SK-N-SH treated with all-trans-retinoic acid at 6 μM for 48 hours (cell line): ENCODE data around the gene TAS2R60.

Experiments used
- ATAC-seq: fragments of 200-7000 bp; cut with Tn5 transposase; 3 replicates; pipeline ENCODE4 v1.9.1; 2020; ENCODE audit warnings: mild to moderate bottlenecking, moderate library complexity
- ARNTL ChIP-seq: fragments of 450-650 bp; formaldehyde crosslinking; IDR thresholded peaks from 2 replicates; pipeline ENCODE4 v1.5.0; 2020; ENCODE audit warnings: low read depth, mild to moderate bottlenecking, moderate library complexity, borderline replicate concordance
- BACH2 ChIP-seq: fragments of 250-450 bp; sonication (Bioruptor Pico); IDR thresholded peaks from 2 replicates; pipeline ENCODE4 v1.9.0; 2021; ENCODE audit warnings: mild to moderate bottlenecking, borderline replicate concordance
- CSDC2 ChIP-seq: fragments of 250-450 bp; sonication (Bioruptor Pico); IDR thresholded peaks from 2 replicates; pipeline ENCODE4 v1.5.0; 2020; ENCODE audit warnings: mild to moderate bottlenecking, moderate library complexity
- ESRRG ChIP-seq: fragments of 250-450 bp; sonication (Bioruptor Pico); IDR thresholded peaks from 2 replicates; pipeline ENCODE4 v1.6.1; 2021; ENCODE audit warnings: mild to moderate bottlenecking
- GLIS3 ChIP-seq: fragments of 250-450 bp; sonication (Bioruptor Pico); IDR thresholded peaks from 2 replicates; pipeline ENCODE4 v1.5.0; 2020; ENCODE audit warnings: mild to moderate bottlenecking, moderate library complexity
- ISL1 ChIP-seq: fragments of 250-450 bp; sonication (Bioruptor Pico); IDR thresholded peaks from 2 replicates; pipeline ENCODE4 v2.1.2; 2022; ENCODE audit warnings: mild to moderate bottlenecking, moderate library complexity
- OSR1 ChIP-seq: fragments of 250-450 bp; sonication (Bioruptor Pico); IDR thresholded peaks from 2 replicates; pipeline ENCODE4 v1.8.0; 2022; ENCODE audit warnings: moderate library complexity, mild to moderate bottlenecking, inconsistent platforms
- PPARA ChIP-seq: fragments of 250-450 bp; sonication (Bioruptor Pico); IDR thresholded peaks from 2 replicates; pipeline ENCODE4 v1.5.0; 2020; ENCODE audit warnings: mild to moderate bottlenecking, borderline replicate concordance
- RARB ChIP-seq: fragments of 250-450 bp; sonication (Bioruptor Pico); IDR thresholded peaks from 2 replicates; pipeline ENCODE4 v1.8.0; 2021; ENCODE audit warnings: mild to moderate bottlenecking, moderate library complexity
- SNAI2 ChIP-seq: fragments of 250-450 bp; sonication (Bioruptor Pico); IDR thresholded peaks from 2 replicates; pipeline ENCODE4 v1.5.0; 2020; ENCODE audit warnings: mild to moderate bottlenecking, moderate library complexity
- TCF4 ChIP-seq: fragments of 250-450 bp; sonication (Bioruptor Pico); IDR thresholded peaks from 2 replicates; pipeline ENCODE4 v1.8.0; 2021; ENCODE audit warnings: mild to moderate bottlenecking, moderate library complexity, borderline replicate concordance
- TOX ChIP-seq: fragments of 250-450 bp; sonication (Bioruptor Pico); IDR thresholded peaks from 2 replicates; pipeline ENCODE4 v1.8.0; 2021; ENCODE audit warnings: mild to moderate bottlenecking, moderate library complexity, borderline replicate concordance
- ZC3H10 ChIP-seq: fragments of 250-450 bp; sonication (Bioruptor Pico); IDR thresholded peaks from 2 replicates; pipeline ENCODE4 v1.5.1; 2021; ENCODE audit warnings: mild to moderate bottlenecking, moderate library complexity
- ZFP3 ChIP-seq: fragments of 250-450 bp; sonication (Bioruptor Pico); IDR thresholded peaks from 2 replicates; pipeline ENCODE4 v1.5.0; 2020; ENCODE audit warnings: mild to moderate bottlenecking, moderate library complexity
- ZFP30 ChIP-seq: fragments of 450-650 bp; formaldehyde crosslinking; IDR thresholded peaks from 2 replicates; pipeline ENCODE4 v1.5.0; 2022; ENCODE audit warnings: mild to moderate bottlenecking, moderate library complexity
- ZNF565 ChIP-seq: fragments of 450-650 bp; formaldehyde crosslinking; conservative IDR thresholded peaks from 2 replicates; pipeline ENCODE4 v1.5.0; 2020; ENCODE audit warnings: low read depth, mild to moderate bottlenecking, moderate library complexity
- ZNF70 ChIP-seq: fragments of 450-650 bp; formaldehyde crosslinking; IDR thresholded peaks from 2 replicates; pipeline ENCODE4 v1.5.0; 2020; ENCODE audit warnings: mild to moderate bottlenecking, moderate library complexity
- ZNF8 ChIP-seq: fragments of 450-650 bp; formaldehyde crosslinking; IDR thresholded peaks from 2 replicates; pipeline ENCODE4 v1.5.0; 2020; ENCODE audit warnings: mild to moderate bottlenecking, moderate library complexity
- TF ChIP-seq, protein P1 (sequence below): fragments of 250-450 bp; sonication (Bioruptor Pico); IDR thresholded peaks from 2 replicates; pipeline ENCODE4 v1.8.0; 2020; ENCODE audit warnings: mild to moderate bottlenecking, moderate library complexity, borderline replicate concordance
- TF ChIP-seq, protein P2 (sequence below): fragments of 250-450 bp; sonication (Bioruptor Pico); IDR thresholded peaks from 2 replicates; pipeline ENCODE4 v1.8.0; 2021; ENCODE audit warnings: low read depth, mild to moderate bottlenecking, moderate library complexity, borderline replicate concordance
- TF ChIP-seq, protein P3 (sequence below): fragments of 250-450 bp; sonication (Bioruptor Pico); IDR thresholded peaks from 2 replicates; pipeline ENCODE4 v1.5.0; 2020; ENCODE audit warnings: mild to moderate bottlenecking, moderate library complexity
- TF ChIP-seq, protein P4 (sequence below): fragments of 250-450 bp; sonication (Bioruptor Pico); IDR thresholded peaks from 2 replicates; pipeline ENCODE4 v1.5.1; 2021; ENCODE audit warnings: mild to moderate bottlenecking, moderate library complexity
- TF ChIP-seq, protein P5 (sequence below): fragments of 250-450 bp; sonication (Bioruptor Pico); IDR thresholded peaks from 2 replicates; pipeline ENCODE4 v1.5.1; 2020; ENCODE audit warnings: low read depth, mild to moderate bottlenecking, moderate library complexity

The TAS2R60 gene

DNA sequence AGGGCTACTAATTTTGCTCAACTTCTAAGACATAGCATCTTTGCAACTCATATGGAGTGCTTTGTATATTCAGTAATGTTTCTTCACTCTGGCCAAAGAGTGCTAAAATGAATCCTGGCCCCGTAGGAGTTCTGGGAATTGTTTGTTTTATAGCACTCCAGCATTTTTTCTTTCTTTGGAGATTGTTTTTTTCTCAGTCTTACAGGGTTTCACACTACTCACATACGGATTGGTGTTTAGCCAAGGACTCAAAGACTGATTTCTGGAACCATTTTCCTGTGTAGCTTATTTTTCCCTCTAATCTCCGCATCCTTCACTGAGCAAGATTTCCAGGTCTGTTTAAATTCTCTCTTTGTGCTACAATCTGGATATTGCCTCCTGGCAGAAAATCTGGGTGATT, 40.9 kb downstream of the TAS2R60 start:
- no peak for TF ChIP-seq GLIS3 (CRISPR knock-in tag)
- TF ChIP-seq BACH2 (CRISPR knock-in tag) = no peak
- no peak for TF ChIP-seq TCF4 (CRISPR knock-in tag)
- TF ChIP-seq ESRRG = no peak
- TF ChIP-seq ISL1 (CRISPR knock-in tag) = no peak
- TF ChIP-seq ZFP3 (CRISPR knock-in tag) = no peak
- TF ChIP-seq OSR1 (CRISPR knock-in tag) = no peak
- no peak for TF ChIP-seq ZFP30 (CRISPR knock-in tag)
- TF ChIP-seq, protein P1, sequence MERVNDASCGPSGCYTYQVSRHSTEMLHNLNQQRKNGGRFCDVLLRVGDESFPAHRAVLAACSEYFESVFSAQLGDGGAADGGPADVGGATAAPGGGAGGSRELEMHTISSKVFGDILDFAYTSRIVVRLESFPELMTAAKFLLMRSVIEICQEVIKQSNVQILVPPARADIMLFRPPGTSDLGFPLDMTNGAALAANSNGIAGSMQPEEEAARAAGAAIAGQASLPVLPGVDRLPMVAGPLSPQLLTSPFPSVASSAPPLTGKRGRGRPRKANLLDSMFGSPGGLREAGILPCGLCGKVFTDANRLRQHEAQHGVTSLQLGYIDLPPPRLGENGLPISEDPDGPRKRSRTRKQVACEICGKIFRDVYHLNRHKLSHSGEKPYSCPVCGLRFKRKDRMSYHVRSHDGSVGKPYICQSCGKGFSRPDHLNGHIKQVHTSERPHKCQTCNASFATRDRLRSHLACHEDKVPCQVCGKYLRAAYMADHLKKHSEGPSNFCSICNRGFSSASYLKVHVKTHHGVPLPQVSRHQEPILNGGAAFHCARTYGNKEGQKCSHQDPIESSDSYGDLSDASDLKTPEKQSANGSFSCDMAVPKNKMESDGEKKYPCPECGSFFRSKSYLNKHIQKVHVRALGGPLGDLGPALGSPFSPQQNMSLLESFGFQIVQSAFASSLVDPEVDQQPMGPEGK (CRISPR knock-in tag) = no peak
- TF ChIP-seq ARNTL (CRISPR knock-in tag) = no peak
- TF ChIP-seq ZC3H10 (CRISPR knock-in tag) = no peak
- TF ChIP-seq, protein P2, sequence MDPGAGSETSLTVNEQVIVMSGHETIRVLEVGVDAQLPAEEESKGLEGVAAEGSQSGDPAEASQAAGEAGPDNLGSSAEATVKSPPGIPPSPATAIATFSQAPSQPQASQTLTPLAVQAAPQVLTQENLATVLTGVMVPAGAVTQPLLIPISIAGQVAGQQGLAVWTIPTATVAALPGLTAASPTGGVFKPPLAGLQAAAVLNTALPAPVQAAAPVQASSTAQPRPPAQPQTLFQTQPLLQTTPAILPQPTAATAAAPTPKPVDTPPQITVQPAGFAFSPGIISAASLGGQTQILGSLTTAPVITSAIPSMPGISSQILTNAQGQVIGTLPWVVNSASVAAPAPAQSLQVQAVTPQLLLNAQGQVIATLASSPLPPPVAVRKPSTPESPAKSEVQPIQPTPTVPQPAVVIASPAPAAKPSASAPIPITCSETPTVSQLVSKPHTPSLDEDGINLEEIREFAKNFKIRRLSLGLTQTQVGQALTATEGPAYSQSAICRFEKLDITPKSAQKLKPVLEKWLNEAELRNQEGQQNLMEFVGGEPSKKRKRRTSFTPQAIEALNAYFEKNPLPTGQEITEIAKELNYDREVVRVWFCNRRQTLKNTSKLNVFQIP (CRISPR knock-in tag) = no peak
- no peak for ATAC-seq

DNA sequence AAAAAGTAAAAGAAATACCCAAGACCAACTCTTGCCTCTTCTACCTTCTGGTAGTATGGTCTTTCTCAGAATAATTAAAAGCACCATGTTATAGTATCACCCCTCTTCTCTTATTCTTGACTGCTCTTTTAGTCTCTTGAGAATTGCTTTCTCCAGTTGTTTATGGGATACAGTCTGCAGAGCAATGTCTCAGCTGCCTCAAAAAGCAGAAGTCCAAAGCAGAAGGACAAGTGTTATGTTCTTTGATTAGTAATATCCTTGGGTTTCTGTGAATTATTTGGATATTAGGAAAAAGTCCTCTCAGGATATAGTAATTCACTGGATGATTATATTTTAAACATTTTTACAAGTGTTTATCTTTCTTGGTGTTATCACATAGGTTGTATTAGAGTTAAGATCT, 41.8 kb downstream of the TAS2R60 start:
- TF ChIP-seq ISL1 (CRISPR knock-in tag) (no peak), OSR1 (CRISPR knock-in tag) (no peak), CSDC2 (no peak), GLIS3 (CRISPR knock-in tag) (no peak), ARNTL (CRISPR knock-in tag) (no peak), SNAI2 (CRISPR knock-in tag) (no peak), BACH2 (CRISPR knock-in tag) (no peak), ZNF565 (CRISPR knock-in tag) (no peak), ZNF70 (CRISPR knock-in tag) (no peak), ZFP3 (CRISPR knock-in tag) (no peak), TOX (no peak), ZC3H10 (CRISPR knock-in tag) (no peak), RARB (CRISPR knock-in tag) (no peak), PPARA (CRISPR knock-in tag) (no peak), ZNF8 (no peak)
- TF ChIP-seq, protein P3, sequence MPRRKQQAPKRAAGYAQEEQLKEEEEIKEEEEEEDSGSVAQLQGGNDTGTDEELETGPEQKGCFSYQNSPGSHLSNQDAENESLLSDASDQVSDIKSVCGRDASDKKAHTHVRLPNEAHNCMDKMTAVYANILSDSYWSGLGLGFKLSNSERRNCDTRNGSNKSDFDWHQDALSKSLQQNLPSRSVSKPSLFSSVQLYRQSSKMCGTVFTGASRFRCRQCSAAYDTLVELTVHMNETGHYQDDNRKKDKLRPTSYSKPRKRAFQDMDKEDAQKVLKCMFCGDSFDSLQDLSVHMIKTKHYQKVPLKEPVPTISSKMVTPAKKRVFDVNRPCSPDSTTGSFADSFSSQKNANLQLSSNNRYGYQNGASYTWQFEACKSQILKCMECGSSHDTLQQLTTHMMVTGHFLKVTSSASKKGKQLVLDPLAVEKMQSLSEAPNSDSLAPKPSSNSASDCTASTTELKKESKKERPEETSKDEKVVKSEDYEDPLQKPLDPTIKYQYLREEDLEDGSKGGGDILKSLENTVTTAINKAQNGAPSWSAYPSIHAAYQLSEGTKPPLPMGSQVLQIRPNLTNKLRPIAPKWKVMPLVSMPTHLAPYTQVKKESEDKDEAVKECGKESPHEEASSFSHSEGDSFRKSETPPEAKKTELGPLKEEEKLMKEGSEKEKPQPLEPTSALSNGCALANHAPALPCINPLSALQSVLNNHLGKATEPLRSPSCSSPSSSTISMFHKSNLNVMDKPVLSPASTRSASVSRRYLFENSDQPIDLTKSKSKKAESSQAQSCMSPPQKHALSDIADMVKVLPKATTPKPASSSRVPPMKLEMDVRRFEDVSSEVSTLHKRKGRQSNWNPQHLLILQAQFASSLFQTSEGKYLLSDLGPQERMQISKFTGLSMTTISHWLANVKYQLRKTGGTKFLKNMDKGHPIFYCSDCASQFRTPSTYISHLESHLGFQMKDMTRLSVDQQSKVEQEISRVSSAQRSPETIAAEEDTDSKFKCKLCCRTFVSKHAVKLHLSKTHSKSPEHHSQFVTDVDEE = no peak
- TF ChIP-seq, protein P4, sequence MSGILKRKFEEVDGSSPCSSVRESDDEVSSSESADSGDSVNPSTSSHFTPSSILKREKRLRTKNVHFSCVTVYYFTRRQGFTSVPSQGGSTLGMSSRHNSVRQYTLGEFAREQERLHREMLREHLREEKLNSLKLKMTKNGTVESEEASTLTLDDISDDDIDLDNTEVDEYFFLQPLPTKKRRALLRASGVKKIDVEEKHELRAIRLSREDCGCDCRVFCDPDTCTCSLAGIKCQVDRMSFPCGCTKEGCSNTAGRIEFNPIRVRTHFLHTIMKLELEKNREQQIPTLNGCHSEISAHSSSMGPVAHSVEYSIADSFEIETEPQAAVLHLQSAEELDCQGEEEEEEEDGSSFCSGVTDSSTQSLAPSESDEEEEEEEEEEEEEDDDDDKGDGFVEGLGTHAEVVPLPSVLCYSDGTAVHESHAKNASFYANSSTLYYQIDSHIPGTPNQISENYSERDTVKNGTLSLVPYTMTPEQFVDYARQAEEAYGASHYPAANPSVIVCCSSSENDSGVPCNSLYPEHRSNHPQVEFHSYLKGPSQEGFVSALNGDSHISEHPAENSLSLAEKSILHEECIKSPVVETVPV (CRISPR knock-in tag) = no peak
- TF ChIP-seq, protein P1 (CRISPR knock-in tag) = no peak
- TF ChIP-seq, protein P5, sequence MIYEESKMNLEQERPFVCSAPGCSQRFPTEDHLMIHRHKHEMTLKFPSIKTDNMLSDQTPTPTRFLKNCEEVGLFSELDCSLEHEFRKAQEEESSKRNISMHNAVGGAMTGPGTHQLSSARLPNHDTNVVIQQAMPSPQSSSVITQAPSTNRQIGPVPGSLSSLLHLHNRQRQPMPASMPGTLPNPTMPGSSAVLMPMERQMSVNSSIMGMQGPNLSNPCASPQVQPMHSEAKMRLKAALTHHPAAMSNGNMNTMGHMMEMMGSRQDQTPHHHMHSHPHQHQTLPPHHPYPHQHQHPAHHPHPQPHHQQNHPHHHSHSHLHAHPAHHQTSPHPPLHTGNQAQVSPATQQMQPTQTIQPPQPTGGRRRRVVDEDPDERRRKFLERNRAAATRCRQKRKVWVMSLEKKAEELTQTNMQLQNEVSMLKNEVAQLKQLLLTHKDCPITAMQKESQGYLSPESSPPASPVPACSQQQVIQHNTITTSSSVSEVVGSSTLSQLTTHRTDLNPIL = no peak
- ATAC-seq = no peak
